Measurements from ENCODE around the gene SHTN1. TPM values are rescaled to one million over a fixed set of nuclear protein-coding genes. Genes with fewer than 3 reads are reported as not detected.
A peak's percentile ranks its signal among the peaks of the same experiment; 100 is the strongest.

The SHTN1 gene
- total RNA-seq, 1 experiment from 2014 or later: 27.6 TPM

DNA sequence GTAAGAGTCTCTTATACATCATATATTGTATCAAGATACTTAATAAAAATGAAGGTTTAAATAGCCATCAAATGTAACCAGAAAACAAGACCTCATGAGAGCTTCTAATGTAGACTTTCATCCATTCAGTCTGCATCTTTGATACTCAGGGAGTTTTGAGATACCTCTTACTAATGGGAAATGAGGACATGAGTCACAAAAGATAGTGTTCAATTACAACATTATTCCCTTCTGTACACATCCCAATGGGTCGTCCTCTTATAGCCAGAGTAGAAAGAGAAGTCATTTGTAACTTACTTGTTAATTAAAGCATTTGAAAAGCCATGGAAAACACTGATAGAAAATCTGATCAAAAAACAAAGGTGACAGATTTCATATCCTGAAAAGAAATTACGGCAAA is 19.4 kb downstream of the SHTN1 start:
- no peak for DNase-seq (ENCODE audit: extremely low read depth, low read depth)

DNA sequence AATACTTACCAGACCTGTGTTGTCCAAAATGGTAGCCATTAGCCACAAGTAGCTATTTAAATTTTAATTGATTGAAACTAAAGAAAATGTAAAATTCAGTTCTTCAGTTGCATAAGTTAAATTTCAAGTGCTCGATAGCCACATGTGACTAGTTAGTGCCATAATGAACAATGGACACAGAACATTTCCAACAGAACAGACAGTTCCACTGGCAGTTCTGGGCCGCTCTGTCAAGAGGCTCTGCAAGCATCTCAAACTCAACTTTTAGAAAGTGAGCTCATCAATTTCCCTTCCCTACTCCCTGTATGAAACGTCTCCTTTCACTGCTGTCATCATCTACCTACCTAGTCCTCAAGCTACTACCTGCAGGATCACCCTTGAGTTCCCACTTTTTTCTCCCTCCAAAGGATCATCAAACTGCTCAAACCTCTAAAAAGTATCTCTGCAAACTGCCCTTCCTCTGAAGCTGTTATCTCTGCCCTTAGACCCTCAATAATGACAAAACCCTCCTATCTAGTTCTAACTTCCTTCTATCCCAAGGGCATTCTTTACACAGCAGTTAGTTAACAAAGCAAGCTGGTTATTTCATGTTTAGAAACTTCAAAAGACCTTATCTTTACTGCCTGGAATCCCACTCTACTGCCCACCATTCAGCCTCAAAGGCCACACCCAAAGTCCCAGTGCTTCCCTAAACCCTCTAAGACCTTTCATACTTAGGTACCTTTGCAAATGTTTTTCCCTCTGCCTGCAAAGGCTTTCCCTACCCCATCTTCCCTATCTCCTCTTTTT is 20.6 kb downstream of the SHTN1 start:
- DNase-seq (ENCODE audit: extremely low read depth, low read depth): no peak

DNA sequence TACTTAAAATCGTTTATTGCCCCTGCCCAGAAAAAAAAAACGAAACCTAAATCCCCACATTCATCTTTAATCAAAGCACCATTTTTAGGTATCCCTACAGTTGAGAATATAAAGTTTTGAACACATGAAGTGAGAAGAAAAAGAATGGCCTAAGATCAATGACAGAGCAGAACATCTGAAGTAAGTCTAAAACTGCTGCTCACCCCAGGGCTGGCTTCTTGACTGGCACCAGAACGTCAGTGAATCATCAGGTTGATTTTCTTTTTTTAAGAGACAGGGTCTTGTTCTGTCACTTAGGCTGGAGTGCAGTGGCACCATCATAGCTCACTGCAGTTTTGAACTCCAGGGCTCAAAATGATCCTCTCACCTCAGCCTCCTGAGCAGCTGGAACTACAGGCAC is 24.9 kb downstream of the SHTN1 start:
- DNase-seq (ENCODE audit: extremely low read depth, low read depth): no peak

DNA sequence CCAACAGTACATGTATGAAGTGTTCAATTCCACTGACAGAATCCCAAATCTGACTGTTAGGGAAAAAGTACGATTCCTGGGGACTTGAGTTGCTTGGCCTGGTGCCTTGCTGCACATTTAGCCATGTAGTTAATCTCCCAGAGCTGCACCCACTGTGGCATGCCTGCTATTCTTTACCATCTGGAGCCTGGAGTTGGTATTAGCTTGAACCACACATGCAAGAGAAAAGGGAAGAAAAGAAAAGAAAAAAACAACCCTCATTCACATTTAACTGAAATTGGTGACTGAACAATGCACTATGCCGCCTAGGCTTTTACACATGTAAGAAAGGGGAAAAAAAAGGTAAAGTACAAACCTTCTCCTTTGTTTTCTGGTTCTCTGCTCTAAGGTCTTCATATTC is 26.1 kb downstream of the SHTN1 start:
- DNase-seq (ENCODE audit: extremely low read depth, low read depth): no peak

DNA sequence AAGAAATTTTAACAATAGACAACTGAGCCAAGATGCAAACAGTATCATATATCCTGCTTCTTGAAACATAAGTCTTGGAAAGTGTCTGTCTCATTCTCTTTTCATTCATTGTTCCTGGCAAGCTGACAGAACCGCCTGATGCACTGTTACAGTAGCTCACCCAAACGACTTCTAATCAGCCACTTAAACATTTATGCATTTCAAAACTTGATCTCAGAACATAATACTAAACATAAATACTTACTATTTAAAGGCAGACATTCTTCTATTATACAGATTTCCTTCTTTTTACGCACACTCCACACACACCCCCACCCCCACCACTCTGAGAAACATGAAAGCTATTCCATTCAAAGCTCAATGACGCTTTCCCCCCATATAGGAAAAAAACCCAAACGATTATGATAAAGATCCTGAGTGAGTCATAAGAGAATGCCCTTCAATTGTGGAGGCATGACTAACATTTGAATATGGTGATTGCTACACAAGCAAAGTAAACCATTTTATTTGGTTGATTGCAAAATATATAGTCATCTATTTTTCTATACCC is 30.5 kb downstream of the SHTN1 start:
- DNase-seq (ENCODE audit: extremely low read depth, low read depth): peak; percentile 9

DNA sequence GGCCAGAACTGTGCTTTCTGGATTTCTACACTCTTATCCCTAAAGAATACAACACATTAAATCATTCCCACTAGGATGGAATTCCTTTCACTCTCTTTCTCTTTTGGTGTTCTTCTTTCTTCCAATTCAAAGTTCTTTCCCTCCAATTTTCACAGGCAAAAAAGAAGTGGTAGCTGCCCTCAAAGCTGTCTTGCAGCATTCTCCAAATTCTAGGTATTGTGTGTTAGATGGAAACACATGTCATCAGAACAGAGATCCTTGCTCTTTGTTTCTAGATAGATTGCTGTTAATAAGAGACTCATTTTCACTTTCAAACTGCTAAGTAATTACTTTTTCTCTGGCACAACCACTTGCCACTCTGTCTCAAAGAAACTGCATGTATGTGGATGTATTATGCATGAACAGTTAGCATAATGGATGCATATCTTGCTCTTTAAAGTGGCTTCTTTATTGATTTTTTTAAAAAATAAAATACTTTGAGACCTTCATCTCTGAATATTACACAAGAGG is 31.0 kb downstream of the SHTN1 start:
- DNase-seq (ENCODE audit: extremely low read depth, low read depth): no peak

DNA sequence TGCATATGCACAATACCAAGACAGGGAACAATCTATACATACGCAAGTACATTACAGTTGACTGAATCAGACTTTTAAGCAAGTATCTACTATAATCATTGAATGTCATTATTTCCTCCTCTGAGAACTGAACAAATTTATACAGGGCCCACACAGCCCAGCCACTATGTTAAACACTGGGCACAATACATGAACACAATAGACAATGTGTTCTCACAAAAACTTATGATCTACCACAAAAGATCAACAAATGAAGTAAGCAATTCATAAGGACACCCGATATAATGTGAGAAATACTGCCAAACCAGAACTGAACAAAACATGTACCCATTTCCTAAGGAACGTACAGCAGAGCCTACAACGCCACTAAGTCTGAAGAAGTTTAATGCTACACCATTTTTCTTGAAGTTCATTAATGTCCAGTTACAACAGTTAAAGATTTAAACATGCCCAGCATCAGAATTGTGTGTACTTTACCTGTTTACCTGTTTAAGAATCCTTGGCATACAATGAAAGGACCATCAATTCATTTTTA is 31.5 kb downstream of the SHTN1 start:
- DNase-seq (ENCODE audit: extremely low read depth, low read depth): no peak

DNA sequence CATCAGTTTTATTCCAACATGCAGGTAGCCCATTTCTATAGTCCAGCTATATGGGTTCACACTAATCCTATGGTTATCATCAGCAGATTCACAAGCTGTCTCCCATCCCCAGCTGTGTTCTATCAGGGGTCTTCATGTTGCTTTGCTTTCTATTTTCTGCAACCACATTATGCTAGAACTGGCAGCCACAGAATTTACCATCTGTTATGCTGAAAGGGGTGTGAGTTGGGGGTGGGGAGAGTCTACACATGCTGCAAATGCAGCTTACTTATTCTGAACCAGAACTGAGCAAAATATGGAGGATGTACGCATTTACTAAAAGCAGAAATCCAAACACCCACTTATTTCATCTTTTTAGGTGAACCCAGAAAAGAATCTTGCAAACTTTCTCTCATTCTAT is 32.9 kb downstream of the SHTN1 start:
- no peak for DNase-seq (ENCODE audit: extremely low read depth, low read depth)

DNA sequence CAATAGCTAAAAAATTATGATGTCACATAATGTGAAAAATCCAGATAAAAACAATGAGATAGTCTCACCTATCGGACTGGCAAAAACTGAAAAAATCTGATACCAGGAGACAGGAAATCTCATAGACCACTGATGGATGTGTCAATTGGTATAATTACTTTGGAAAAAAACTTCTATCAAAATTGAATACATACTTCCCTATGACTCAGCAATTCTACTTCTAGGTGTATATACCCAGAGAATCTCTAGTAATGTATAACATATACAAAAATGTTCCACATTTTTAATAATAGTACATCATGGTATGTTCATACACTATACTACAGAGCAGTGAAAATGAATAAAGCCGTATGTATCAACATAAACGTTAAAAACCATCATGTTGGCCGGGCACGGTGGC is 34.9 kb downstream of the SHTN1 start:
- no peak for DNase-seq (ENCODE audit: extremely low read depth, low read depth)

DNA sequence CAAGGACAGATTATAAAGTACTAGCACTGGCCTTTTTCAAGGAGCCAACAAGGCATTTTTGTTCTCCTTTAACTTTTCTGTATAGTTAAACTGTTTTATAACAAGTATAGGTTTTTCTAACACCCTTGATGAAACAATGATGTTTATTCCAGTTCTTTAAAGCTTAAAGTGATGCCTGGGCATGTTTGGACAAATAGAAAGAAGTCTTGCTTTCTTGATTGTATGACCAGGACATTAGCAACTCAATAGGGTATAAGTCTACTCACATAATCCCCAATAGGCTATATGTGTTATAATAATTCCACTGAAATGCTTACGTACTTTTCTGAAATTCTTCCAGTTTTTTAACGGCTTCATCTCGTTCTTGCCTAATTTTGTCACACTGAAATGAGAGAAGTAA is 36.7 kb downstream of the SHTN1 start:
- no peak for DNase-seq (ENCODE audit: extremely low read depth, low read depth)

DNA sequence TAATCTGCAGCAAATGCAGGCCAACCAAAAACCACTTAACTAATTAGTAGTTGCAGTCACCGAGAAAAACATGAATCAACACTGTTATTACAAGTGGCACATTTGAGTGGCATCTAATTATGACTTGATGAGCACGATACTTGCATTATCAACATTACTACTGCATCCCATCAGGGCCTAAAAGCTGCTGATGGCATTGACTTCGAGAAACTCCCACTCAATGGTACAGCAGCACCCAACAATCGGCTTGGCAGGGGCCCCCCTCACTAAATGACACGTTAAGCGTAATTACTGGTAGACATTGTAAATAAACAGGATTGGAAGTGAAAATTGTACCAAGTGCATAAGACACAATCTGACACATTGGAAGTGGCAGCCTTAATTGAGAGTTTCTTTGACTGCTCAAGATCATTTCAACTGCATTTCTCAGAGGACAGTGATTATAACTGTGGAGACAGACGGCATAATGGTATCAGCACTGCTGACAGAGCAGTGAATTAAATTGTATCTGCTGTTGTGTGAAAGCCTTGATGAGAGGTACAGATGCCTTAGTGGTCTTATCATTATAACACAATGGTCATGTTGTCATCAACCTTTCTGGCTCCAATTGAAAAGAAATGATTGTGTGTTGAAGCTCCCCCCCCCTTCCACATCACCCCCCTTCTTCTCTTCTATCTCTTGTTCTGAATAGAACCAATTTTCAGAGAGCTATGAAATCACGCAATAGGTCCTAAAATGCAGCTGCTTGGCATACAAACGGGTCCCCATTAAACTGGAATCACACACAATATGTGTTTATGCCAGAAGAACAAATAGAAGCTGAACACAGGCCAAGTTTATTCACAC is 43.4 kb downstream of the SHTN1 start:
- no peak for DNase-seq (ENCODE audit: extremely low read depth, low read depth)

DNA sequence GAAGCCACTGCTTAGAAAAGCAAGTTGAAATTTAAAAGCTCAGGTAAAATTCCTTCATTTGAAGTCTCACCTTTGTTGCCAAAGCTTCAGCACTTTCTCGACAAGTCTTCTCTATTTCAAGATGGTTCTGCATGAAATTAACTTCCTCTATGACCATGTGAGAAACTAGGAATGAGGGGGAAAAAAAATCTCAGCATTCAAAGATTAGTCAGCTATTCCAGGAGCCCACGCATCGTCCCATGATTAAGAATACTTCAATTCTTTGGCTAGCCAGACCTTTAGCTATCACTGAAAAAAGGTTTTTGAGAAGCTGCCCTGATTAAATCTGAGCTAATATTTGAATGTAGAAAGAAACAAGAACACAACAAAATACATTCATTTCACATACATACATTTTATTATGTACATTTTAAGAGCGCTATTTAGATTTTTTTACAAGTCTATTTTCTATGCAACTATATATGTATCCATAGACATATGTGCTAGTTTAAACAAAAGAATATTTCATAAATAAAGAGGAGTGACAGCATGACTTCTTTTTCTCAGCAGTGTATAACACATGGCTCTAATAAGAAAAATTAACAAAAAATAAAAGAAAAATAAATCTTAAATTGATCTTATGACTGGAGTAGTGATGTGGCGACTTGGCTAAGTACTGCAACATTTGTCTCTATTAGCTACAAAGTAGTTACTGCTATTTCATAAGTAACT is 44.8 kb downstream of the SHTN1 start:
- no peak for DNase-seq (ENCODE audit: extremely low read depth, low read depth)

DNA sequence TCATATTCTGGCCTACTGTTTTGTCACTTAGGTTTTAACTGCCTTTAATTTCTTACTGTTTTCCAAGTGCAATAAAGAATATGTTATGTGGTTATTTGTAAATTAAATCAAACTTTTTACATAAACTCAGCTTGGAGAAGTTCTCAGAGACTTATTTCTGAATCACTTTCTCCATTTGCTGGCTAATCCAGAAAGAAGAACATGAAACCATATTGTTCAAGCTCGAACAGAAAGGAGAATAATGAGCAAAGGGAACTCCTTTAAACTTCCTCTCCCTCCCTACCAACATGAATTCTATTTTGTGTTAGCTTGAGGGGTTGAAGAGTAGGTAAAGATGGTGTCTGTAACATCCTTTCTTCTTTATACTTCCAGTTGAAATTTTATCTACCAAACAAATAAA is 52.3 kb downstream of the SHTN1 start:
- DNase-seq (ENCODE audit: extremely low read depth, low read depth): no peak

DNA sequence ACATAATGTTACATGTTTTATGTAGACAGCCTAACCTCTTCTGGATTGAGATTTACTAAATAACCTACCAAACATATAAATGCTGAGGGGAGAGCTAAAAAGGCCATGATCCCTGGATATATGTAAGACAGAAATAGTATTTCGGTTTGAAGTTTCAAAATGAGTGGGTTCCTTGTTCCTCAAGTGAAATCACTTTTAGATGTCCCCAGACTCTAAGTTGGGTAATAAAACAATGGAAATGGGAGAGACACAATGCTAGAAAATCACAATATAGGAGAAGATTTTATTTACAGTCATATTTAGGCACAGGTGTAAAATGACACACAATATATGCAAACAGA is 56.5 kb downstream of the SHTN1 start:
- DNase-seq (ENCODE audit: extremely low read depth, low read depth): no peak

DNA sequence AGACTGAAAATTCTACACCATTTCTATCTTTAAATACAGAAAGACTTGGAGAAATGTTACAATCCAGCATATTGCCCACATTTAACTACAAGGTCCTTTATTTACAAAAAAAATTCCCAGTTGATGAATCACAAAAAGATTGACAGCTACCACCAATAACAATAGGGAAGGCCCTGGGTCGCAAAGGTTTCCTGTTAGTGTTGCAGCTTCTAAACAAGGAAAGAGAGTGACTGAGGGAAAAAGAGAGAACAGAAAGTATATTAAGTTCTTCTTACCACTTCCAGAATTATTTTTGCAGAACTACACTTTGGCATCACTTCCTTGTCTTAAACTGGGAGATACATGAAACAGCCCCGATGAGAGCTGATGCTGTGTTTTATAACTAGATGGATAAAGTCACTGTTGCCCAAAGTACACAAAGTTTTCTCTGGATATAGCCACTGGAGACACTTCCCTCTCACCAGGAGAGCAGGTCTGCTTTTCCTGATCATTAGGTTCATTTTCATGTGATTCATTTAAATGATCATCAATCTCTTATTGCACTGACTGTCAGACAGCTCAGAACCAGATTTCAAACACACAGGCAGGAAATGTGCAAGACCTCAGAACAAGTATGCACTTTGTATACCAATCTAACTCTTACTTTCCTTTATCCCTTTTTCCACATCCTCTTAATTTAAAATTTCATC is 57.0 kb downstream of the SHTN1 start:
- DNase-seq (ENCODE audit: extremely low read depth, low read depth): peak; percentile 20

DNA sequence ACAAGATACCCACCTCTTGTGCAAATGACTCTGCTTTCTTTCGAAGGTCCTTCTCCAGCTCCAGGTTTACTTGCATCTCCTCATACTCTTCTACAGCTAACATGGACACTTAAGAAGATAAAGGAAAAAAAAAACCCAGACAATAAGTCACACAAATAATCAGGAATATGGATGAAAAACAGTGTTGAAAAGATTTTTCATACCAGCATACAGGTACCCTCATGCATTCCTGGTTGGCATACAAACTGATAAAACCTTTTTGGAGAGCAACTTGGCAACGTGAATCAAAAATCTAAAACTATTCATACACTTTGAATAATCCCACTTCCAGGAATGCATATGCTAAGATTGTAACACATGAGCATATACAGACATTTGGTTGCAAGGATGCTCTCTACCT is 60.1 kb downstream of the SHTN1 start:
- no peak for DNase-seq (ENCODE audit: extremely low read depth, low read depth)

DNA sequence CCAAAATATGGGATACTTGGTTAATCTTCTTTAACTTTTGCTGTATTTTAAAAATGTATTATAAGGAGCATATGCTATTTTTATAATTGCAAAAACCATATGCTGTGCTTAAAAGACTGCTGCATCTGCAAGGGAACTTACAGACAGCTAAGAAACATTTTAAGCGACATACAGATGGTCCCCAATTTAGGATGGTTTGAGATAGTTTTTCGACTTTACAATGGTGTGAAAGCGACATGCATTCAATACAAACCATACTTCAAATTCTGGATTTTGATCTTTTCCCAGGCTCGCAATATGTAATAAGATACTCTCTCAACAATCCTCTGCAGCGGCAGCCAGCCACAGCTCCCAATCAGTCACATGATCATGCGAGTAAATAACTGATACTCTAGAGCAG is 73.2 kb downstream of the SHTN1 start:
- DNase-seq (ENCODE audit: extremely low read depth, low read depth): no peak

DNA sequence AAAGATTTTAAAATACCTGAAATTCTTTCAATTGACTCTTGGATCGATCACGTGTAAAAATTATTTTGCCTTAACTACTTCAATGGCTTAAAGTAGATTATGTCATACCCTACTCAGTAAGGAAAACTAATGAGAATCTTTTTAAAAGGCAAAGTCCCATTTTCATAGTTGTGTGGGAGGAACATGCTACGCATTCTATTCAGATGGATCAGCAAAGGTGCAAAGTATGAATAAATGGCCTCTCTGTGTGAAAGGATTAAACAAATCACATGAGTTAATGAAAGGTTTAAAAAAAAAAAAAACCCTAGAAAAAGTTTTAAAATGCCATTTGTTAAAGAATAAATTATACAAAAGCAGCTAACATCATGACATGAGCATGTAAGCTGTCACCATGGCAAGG is 78.6 kb downstream of the SHTN1 start:
- no peak for DNase-seq (ENCODE audit: extremely low read depth, low read depth)

DNA sequence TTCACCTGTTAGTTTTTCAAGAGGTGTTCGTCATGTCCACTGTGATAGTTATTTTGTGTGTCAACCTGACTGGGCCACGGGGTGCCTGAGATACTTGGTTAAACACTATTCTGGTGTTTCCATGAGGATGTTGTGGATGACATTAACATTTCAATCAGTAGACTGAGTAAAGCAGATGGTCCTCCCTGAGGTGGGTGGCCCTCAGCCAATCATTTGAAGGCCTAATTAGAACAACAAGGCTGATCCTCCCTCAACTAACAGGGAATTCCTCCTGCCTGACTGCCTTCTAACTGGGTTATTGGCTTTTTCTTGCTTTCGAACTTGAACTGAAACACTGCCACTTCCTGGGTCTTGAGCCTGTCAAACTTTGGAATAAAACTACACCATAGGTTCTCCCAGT is 79.9 kb downstream of the SHTN1 start:
- no peak for DNase-seq (ENCODE audit: extremely low read depth, low read depth)

DNA sequence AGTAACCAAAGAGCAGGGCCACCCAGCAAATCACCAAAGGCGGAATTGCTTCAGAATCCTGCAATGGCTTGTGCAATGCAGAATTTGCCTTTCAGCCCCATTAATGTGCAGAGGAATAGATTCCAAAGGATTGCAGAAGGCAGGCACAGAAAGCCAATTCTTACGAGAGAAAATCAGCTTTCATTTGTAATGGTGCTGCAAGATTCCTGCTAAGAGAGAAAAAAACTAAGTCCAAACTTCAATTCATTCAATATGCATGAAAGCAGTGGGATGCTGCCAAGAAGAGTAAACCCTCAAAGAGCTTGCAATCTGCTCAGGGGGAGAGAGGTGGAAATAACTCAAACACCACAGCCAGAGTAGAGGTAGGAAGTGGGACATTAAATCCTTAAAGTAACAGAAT is 85.3 kb downstream of the SHTN1 start:
- DNase-seq (ENCODE audit: extremely low read depth, low read depth): no peak
